ENCODE results near the gene KCNF1.

KCNF1 gene

GRCh38 chr2:10880586-10881321, 31.0 kb upstream of the KCNF1 start:
- DNase-seq, result no peak

GRCh38 chr2:10882568-10882967, 29.2 kb upstream of the KCNF1 start:
- DNase-seq, result no peak

- no peak for DNase-seq
These were observed 28.7 kb upstream of the KCNF1 start for GRCh38 chr2:10883066-10883465.

- DNase-seq, result no peak
These were observed 27.8 kb upstream of the KCNF1 start for GRCh38 chr2:10883801-10884478.

GRCh38 chr2:10884574-10884975, 27.2 kb upstream of the KCNF1 start:
- no peak for DNase-seq

GRCh38 chr2:10885094-10885860, 26.5 kb upstream of the KCNF1 start:
- DNase-seq, result no peak

- DNase-seq, result no peak
These were observed 24.3 kb upstream of the KCNF1 start for GRCh38 chr2:10887476-10887875.

GRCh38 chr2:10889651-10890215, 22.0 kb upstream of the KCNF1 start:
- peak; percentile 89 to 95 for DNase-seq

GRCh38 chr2:10890706-10891270, 20.9 kb upstream of the KCNF1 start:
- no peak for DNase-seq

- DNase-seq, result no peak
These were observed 20.3 kb upstream of the KCNF1 start for GRCh38 chr2:10891390-10891789.

GRCh38 chr2:10891848-10892247, 19.9 kb upstream of the KCNF1 start:
- no peak for DNase-seq

GRCh38 chr2:10892316-10892715, 19.4 kb upstream of the KCNF1 start:
- DNase-seq, result no peak

GRCh38 chr2:10892796-10893350, 18.9 kb upstream of the KCNF1 start:
- no peak for DNase-seq

- DNase-seq, result no peak
These were observed 17.3 kb upstream of the KCNF1 start for GRCh38 chr2:10894264-10894935.

GRCh38 chr2:10895231-10895630, 16.5 kb upstream of the KCNF1 start:
- no peak for DNase-seq

GRCh38 chr2:10897956-10898355, 13.8 kb upstream of the KCNF1 start:
- DNase-seq, result no peak

GRCh38 chr2:10900216-10901109, 11.3 kb upstream of the KCNF1 start:
- peak; percentile 65 to 69 for DNase-seq

GRCh38 chr2:10901160-10901939, 10.4 kb upstream of the KCNF1 start:
- peak in 1 of 2 experiments; percentile 34 for DNase-seq

GRCh38 chr2:10903861-10904210, 7.9 kb upstream of the KCNF1 start:
- DNase-seq, result no peak

- no peak for DNase-seq
These were observed 7.3 kb upstream of the KCNF1 start for GRCh38 chr2:10904455-10904854.
